ENCODE measurements around the gene CERS4.
"Not testable (repeated sequence)": the region's sequence is repeated elsewhere in the genome, so short reads cannot be mapped to it uniquely, and the experiment has no call there.

Gene CERS4

DNA sequence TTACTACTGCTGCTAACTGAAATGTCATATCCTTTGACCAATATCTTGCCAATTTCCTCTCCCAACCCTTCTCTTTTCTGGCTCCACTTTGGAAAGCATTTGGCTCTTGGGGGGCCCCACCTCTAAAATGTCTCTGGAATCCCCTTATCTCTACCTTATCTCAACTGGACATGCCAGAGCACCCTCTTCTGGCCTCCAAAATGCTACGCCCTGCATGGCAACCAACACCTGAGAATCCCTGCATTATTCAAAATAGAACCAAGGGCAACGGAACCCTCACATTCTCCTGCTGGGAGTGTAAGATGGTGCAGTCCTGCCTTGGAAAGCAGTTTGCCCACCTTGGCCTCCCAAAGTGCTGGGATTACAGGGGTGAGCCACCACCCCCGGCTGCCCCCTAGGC lies 35.3 kb downstream of the CERS4 start:
- DNase-seq, result no peak

DNA sequence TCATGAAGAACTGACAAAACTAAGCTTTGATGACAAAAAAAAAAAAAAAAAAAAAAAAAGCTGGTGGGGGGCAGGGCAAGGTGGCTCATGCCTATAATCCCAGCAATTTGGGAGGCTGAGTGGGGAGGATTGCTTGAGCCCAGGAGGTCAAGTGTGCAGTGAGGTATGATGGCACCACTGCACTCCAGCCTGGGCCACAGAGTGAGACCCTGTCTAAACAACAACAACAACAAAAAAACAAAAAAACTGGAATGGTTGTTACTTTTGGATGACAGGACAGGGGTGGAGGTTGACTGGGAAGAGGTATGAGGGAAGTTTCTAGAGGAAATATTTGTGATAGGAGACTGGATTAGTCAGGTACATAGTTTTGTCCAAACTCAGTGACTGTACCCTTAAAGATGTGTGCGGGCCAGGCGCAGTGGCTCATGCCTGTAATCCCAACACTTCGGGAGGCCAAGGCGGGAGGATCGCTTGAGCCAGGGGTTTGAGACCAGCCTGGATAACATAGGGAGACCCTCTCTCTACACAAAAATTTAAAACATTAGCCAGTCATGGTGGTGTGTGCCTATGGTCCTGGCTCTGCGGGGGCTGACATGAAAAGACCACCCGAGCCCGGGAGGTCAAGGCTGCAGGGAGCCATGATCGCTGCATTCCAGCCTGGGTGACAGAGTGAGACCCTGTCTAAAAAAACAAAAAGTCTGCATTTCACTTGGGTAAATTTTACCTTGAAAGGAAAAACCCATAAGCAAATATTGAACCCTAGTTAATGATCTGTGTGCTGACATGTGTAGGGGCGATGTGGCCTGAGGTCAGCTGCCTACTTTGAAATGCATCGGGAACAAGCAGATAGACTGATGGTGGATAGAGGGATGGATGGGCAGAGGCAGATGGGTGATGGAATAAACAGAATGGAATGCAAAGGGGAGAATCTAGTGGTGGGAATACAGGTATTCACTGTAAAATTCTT lies 37.0 kb downstream of the CERS4 start:
- no peak for DNase-seq

DNA sequence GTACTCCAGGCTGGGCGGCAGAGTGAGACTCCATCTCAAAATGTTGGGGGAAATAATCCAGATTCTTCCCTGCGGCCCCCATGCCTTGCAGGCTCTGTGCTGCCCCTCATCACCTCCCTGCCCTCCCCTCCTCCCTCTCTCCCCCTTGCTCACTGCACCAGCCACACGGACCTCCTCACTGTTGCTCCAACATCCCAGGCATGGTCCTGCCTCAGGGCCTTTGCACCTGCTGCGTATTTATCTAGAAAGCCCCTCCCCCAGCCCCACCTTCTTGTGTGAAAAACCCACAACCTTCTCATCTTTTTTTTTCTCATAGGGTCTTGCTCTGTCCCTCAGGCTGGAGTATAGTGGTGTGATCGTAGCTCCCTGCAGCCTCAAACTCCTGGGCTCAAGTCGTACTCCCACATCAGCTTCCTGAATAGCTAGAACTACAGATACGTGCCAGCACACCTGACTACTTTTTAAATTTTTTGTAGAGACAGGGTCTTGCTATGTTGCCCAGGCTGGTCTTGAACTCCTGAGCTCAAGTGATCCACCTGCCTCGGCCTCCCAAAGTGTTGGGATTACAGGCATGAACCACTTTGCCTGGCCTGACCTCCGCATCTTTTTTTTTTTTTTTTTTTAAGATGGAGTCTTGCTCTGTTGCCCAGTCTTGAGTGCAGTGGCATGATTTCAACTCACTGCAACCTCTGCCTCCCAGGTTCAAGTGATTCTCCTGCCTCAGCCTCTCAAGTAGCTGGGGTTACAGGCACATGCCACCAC lies 38.1 kb downstream of the CERS4 start:
- DNase-seq, result not testable (repeated sequence)

DNA sequence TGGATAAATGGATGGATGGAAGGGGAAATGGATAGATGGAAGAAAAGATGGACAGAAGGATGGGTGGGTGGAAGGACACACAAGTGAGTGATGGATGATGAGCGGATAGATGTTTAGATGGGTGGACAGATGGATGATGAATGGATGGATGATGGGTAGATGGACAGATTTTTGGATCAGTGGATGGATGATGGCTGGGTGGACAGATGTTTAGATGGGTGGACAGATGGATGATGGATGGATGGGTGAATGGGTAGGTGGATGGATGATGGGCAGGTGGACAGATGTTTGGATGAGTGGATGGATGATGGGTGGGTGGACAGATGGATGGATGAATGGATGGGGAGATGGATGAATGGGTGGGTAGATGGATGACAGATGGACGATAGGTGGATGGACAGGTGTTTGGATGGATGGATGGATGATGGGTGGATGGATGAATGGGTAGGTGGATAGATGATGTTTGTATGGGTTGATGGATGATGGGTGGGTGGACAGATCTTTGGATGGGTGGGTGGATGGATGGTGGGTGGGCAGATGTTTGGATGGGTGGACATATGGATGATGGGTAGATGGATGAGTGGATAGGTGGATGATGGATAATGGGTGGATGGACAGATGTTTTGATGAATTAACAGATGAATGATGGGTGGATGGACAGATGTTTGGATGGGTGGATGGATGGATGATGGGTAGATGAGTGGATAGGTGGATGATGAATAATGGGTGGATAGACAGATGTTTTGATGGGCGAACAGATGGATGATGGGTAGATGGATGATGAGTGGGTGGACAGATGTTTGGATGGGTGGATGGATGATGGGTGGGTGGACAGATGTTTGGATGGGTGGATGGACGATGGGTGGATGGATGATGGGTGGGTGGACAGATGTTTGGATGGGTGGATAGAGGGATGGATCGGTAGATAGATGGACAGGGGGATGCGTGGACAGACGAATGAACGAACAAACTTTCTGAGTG lies 39.5 kb downstream of the CERS4 start:
- DNase-seq, result no peak

DNA sequence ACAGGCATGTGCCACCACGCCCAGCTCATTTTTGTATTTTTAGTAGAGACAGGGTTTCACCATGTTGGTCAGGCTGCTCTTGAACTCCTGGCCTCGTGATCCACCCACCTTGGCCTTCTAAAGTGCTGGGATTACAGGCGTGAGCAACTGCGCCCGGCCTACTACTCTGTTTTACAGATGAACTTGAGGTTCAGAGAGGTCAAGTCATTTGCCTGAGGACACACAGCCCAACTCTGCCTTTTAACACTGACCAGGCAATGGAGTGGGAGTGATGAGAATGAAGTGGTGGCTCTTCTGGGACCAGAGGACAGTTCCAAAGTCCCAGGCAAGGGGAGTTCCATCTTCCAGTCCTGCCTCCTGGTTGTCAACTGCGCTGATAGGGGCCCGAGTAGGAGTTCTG lies 41.4 kb downstream of the CERS4 start:
- DNase-seq, result no peak

DNA sequence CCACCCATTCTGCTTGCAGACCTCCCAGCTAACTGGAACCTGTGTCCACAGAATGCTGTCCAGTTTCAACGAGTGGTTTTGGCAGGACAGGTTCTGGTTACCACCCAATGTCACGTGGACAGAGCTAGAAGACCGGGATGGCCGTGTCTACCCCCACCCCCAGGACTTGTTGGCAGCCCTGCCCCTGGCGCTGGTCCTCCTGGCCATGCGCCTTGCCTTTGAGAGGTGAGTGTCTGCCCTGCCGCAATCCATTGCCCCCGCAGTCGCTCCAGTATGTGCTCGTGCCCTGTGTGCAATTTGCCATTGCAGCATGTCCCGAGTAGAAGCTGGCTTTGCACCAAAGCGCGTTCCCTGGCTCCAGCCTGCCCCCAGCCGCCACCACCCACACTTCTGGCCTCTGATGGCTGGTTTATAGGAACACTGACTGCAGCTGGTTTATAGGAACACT lies 41.9 kb downstream of the CERS4 start:
- peak; percentile 78 for DNase-seq

DNA sequence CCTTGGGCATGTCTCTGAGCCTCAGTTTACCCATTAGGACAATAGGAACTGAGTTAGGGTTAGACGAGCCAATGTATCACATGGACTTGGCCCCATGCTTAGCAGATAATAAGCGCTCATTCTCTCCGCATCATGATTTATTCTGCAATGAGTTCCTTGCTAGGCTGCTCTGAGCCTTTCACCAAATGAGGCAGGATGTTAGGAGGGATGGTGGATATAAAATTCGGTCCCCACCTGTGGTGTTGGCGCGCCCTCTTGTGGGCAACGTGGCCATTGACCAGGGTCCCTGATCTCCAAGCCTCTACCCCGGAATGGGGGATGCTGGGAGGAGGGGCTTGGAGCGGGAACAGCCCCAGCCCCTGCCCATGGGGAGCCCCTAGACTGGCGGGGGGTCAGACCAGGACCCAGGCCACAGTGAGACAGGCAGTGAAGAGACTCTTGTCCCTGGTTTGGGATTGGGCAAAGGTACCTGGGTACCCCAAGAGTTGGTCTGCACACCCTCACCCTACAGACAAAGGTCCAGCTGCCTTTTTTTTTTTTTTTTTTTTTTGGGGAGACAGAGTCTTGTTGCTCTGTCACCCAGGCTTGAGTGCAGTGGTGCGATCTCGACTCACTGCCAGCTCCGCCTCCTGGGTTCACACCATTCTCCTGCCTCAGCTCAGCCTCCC lies 43.9 kb downstream of the CERS4 start:
- DNase-seq, result peak; percentile 83

DNA sequence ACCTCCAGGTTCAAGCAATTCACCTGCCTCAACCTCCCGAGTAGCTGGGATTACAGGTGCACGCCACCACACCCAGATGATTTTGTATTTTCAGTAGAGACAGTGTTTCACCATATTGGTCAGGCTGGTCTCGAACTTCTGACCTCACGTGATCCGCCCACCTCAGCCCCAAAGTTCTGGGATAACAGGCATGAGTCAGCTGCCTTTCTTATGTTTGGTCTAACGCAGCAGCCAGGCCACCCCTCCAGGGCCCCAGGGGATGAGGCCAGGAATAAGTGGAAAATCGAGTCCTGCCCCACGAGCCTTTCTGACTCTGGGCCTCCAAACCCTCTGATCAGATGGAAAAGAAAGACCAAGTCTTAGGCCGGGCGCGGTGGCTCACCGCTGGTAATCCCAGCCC lies 44.5 kb downstream of the CERS4 start:
- no peak for DNase-seq

DNA sequence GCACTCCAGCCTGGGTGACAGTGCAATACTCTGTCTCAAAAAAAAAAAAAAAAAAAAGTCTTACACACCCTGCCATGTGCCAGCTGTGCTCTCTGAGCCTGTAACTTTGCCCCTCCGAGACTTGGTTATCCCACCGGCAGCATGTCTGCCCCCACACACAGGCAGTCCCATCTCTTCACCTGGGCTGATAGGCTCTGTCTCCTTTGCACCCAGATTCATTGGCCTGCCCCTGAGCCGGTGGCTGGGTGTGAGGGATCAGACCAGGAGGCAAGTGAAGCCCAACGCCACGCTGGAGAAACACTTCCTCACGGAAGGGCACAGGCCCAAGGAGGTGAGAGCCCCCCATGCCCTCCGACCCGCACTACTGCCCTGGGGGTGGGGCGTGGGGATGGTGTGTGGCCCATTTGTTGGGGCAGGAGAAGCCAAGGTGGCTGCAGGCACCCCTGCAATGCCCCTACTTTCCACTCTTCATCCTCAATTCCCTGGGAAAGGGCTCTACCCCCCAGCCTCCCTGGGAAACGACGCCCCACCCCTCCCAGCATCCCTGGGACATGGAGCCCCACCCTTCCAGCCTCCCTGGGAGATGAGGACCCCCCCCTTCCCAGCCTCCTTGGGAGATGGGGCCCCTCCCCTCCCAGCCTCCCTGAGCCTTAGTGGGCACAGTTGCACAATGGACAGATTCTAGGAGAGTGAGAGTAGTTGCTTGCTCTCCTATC lies 45.3 kb downstream of the CERS4 start:
- DNase-seq, result no peak

DNA sequence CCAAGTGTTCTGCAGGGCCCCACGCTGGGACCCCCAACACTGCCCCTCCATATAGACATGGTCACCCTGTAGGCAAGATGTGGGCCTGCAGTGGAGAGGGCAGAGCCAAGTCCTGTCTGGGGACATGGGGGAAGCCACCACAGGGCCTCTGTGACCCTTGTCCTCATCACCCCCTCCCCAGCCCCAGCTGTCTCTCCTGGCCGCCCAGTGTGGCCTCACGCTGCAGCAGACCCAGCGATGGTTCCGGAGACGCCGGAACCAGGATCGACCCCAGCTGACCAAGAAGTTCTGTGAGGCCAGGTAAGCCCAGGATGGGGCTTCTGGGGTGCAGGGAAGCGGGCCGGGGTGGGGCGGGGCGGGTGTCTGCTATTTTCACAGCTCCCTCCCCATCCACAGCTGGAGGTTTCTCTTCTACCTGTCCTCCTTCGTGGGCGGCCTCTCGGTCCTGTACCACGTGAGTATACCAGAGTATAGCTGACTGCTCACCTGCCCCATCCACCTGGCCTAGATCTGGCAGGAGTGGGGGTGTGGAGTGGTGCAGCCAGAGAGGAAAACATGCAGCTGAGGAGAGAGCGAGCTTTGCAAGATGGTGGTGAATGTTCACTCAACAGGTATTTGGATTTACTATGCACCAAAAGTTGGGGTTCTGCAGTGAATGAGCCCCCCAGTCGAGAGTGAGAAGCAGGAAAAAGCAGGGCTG lies 46.4 kb downstream of the CERS4 start:
- no peak for DNase-seq

DNA sequence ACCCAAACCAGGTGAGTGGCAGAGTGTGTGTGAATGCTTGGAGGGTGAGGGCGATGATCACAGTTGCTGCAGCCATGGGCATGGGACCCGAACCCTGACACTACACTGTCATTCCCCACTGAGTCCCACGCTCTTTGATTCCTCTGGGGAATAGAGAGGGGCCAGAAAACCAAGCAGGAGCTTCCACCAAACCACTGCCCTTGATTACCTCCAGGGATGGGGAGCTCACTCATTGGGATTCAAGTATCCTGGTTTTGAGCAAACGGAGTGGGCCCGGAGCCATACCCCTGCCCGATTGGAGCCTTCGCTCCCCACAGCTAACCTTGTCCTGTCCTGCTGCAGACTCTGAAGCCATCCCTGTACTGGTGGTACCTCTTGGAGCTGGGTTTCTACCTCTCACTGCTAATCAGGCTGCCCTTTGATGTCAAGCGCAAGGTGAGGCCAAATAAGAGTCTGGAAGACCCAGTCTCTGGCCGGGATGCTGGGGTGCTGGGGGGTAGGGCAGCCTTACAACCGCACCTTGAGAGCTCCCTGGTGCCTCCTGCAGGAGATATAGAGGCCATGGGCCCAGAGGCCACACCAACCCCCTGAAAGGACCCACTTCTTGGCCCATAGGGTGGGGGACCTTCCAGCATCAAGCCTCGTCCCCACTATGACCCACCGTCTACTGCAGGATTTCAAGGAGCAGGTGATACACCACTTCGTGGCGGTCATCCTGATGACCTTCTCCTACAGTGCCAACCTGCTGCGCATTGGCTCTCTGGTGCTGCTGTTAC lies 47.3 kb downstream of the CERS4 start:
- no peak for DNase-seq

DNA sequence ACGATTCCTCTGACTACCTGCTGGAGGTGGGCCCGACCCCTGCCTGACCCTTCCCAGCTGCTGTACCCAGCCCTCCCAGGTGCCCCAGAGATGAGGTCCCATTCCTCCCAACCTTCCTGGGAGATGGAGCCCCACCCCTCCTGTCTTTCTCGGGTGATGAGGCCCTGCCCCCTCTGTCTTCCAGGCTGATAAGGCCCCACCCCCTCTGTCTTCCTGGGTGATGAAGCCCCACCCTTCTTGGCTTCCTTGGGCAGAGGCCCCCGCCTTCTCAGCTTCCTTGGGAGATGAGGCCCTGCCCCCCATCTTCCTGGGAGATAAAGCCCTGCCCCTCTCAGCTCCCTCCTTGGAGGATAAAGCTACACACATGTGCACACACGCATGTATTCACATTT lies 47.9 kb downstream of the CERS4 start:
- no peak for DNase-seq

DNA sequence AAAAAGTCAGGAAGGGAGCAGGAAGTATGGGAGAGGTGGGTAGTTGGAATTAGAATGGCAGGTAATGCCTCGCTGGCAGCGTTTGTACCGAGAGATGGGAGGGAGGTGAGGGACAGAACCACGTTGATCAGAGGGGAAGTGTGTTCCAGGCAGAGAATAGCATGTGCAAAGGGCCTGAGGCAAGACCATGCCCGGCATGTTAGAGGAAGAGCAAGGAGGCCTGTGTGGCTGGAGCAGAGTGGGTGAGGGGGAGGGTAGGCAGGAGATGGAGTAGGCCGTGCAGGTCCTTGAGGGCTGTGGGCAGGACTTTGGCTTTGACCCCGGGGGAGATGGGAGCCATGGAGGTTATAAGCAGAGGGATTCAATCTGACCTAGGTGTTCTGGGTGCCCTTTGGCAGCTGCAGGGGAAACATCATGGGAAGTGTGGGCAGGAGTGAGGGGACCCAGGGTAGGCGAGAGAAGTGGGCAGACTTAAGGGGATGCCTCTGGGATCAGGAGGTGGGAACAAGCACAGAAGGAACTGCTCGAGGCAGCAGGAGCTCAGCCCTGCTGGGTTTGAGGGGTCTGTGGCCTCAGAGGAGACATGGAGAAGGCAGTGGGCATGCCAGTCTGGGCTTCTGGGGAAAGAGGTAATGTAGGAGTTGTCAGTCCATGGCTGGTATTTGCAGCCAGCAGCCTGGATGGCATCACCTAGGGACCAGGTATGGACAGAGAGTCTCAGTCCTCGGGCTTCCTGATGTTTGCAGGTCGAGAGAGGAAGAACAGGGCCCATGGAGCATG lies 50.2 kb downstream of the CERS4 start:
- DNase-seq, result no peak

DNA sequence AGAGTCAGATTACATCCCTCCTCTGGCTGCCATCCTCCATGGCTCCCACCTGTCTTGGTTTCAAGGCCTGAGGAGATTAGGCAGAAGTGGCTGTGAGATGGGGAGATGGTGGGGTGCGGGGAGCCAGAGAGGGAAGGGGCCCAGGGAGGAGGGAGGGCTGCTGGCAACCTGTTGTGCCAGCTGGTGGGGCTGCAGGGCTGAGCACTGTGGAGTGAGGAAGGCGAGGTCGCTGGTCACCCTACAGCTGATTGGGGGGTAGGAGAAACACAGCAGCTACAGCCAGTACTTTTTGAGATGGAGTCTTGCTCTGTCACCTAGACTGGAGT lies 50.7 kb downstream of the CERS4 start:
- DNase-seq, result no peak

DNA sequence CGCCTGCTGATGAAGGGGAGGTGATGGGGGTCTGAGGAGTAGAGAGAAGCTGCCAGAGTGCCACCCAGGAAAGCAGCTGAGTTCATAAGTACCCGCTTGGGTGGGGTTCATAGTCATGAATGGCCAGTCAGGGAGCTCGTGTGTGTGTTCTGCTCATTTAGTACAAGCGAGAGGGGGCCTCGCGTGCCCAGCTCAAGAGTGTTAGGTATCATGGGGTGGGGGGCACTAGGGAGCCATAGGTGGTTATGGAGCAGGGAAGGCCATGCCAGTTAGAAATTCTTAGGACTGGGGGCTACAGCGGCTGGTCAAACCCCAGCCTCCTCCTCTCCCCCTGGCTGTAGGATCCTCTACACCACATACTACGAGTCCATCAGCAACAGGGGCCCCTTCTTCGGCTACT lies 52.2 kb downstream of the CERS4 start:
- no peak for DNase-seq

DNA sequence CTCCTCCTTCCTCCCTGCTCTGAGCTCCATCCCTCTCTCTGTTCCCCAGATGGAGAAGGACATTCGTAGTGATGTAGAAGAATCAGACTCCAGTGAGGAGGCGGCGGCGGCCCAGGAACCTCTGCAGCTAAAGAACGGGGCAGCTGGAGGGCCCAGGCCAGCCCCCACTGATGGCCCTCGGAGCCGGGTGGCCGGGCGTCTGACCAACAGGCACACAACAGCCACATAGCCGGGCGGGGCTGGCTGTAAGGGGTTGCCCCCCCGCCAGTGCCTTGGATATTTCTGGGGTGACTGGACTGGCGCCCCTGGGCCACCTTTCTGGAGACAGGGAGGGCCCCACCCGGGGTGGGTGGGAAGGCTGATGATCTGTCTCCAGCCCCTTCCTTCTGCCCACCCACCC lies 52.7 kb downstream of the CERS4 start:
- DNase-seq, result no peak

DNA sequence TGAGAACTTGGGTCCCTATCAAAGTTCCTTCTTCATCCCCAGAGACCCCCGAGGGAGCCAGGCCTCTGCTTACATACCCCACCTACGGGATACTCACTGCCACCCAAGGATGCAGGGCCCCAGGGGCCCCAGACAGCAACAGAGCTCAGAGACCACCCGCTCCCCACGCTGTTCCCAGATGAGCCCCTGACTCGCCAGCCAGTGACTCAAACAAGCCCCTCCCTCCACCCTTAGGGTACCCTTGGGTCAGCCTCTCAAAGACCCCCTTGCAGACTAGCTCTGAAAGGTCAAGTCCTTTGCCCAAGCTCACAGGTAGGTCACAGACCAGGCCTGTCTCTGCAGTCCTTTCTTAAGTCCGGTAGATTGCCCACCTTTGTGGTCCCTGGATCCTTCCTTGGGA lies 53.3 kb downstream of the CERS4 start:
- DNase-seq, result no peak

DNA sequence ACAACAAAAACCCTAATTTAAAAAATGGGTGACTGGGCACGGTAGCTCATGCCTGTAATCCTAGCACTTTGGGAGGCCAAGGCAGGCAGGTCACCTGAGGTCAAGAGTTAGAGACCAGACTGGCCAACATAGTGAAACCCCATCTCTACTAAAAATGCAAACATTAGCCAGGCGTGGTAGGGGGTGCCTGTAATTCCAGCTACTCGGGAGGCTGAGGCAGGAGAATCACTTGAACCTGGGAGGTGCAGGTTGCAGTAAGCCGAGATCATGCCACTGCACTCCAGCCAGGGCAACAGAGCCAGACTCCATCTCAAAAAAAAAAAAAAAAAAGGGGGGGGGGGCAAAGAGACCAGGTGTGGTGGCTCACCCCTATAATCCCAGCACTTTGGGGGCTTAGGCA lies 55.1 kb downstream of the CERS4 start:
- DNase-seq, result not testable (repeated sequence)

DNA sequence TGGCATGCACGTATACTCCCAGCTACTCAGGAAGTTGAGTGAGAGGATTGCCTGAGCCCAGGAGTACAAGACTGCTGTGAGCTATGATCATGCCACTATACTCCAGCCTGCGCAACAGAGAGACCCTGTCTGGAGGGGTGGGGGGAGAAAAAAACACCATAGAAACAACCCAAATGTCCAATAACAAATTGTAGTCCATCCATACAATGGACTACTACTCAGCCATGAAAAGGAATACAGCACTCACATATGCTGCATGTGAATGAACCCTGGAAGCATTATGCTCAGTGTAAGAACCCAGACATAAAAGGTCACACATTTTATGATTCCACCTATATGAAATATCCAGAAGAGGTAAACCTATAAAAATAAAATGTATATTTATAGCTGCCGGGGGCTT lies 56.7 kb downstream of the CERS4 start:
- no peak for DNase-seq

Measured in midbrain (tissue), 1 donor.